GM12891 (cell line): Measurements from ENCODE around the gene AMFR.
"Not testable (repeated sequence)": the region's sequence is repeated elsewhere in the genome, so short reads cannot be mapped to it uniquely, and the experiment has no call there.

Experiments
- DNase-seq: peaks from one replicate; pipeline ENCODE4 v3.0.0; 2011; ENCODE audit warnings: low spot score; ENCODE audit not compliant: insufficient read length
- FAIRE-seq: peaks from 2 replicates; lab custom pipeline; 2011; peaks lifted over from hg19 to GRCh38; lab: Jason Lieb, UNC
- PAX5 ChIP-seq: IDR thresholded peaks from 2 replicates; pipeline ENCODE4 v1.6.1; 2011; ENCODE audit warnings: low read length, moderate library complexity, mild to moderate bottlenecking; ENCODE audit not compliant: insufficient read depth, severe bottlenecking
- POLR2A ChIP-seq: IDR thresholded peaks from 2 replicates; pipeline ENCODE4 v1.6.1; 2011; ENCODE audit warnings: low read depth, low read length, control low read depth
- POLR2AphosphoS5 ChIP-seq: IDR thresholded peaks from 2 replicates; pipeline ENCODE4 v1.6.1; 2011; ENCODE audit warnings: low read depth, low read length, control low read depth
- POU2F2 ChIP-seq: IDR thresholded peaks from 2 replicates; pipeline ENCODE4 v1.6.1; 2011; ENCODE audit warnings: low read depth, mild to moderate bottlenecking, control low read depth, low read length, moderate library complexity
- SPI1 ChIP-seq: IDR thresholded peaks from 2 replicates; pipeline ENCODE4 v1.6.1; 2011; ENCODE audit warnings: low read depth, low read length, control low read depth
- TAF1 ChIP-seq: IDR thresholded peaks from 2 replicates; pipeline ENCODE4 v1.6.1; 2011; ENCODE audit warnings: low read depth, low read length, control low read depth

Gene AMFR

GRCh38 chr16:56399486-56399885 is 25.9 kb downstream of the AMFR start:
- FAIRE-seq: no peak
- no peak for TF ChIP-seq POU2F2
- no peak for TF ChIP-seq PAX5
- TF ChIP-seq POLR2AphosphoS5: no peak
- TF ChIP-seq POLR2A: no peak
- TF ChIP-seq TAF1: no peak
- no peak for TF ChIP-seq SPI1
- DNase-seq: no peak

GRCh38 chr16:56399047-56399446 is 26.3 kb downstream of the AMFR start:
- DNase-seq (no peak), FAIRE-seq (no peak)
- TF ChIP-seq POU2F2 (no peak), SPI1 (no peak), POLR2AphosphoS5 (no peak), POLR2A (no peak), TAF1 (no peak), PAX5 (no peak)

GRCh38 chr16:56396724-56397123 is 28.6 kb downstream of the AMFR start:
- not testable (repeated sequence) for DNase-seq, FAIRE-seq

- DNase-seq (no peak), FAIRE-seq (no peak)
- TF ChIP-seq PAX5 (no peak), POLR2A (no peak), POU2F2 (no peak), TAF1 (no peak), SPI1 (no peak), POLR2AphosphoS5 (no peak)
Measured at GRCh38 chr16:56389554-56389953, 35.8 kb downstream of the AMFR start.

GRCh38 chr16:56388209-56388608 is 37.1 kb downstream of the AMFR start:
- no peak for FAIRE-seq
- TF ChIP-seq SPI1: no peak
- TF ChIP-seq PAX5: no peak
- TF ChIP-seq POLR2AphosphoS5: no peak
- no peak for TF ChIP-seq POU2F2
- TF ChIP-seq POLR2A: no peak
- TF ChIP-seq TAF1: no peak
- no peak for DNase-seq

GRCh38 chr16:56387396-56387795 is 37.9 kb downstream of the AMFR start:
- FAIRE-seq (no peak), DNase-seq (no peak)
- TF ChIP-seq POU2F2 (no peak), SPI1 (no peak), POLR2AphosphoS5 (no peak), POLR2A (no peak), TAF1 (no peak), PAX5 (no peak)

- no peak for FAIRE-seq
- DNase-seq: no peak
- TF ChIP-seq POLR2A (no peak), POU2F2 (no peak), PAX5 (no peak), SPI1 (no peak), POLR2AphosphoS5 (no peak), TAF1 (no peak)
Measured at GRCh38 chr16:56384074-56384721, 41.1 kb downstream of the AMFR start.

GRCh38 chr16:56382901-56383355 is 42.4 kb downstream of the AMFR start:
- DNase-seq (no peak), FAIRE-seq (no peak)
- TF ChIP-seq SPI1 (no peak), TAF1 (no peak), POLR2A (no peak), POU2F2 (no peak), POLR2AphosphoS5 (no peak), PAX5 (no peak)

GRCh38 chr16:56382459-56382858 is 42.9 kb downstream of the AMFR start:
- no peak for DNase-seq
- no peak for FAIRE-seq
- TF ChIP-seq SPI1 (no peak), POLR2AphosphoS5 (no peak)

GRCh38 chr16:56380778-56381485 is 44.4 kb downstream of the AMFR start:
- not testable (repeated sequence) for FAIRE-seq, DNase-seq

GRCh38 chr16:56379044-56379443 is 46.3 kb downstream of the AMFR start:
- not testable (repeated sequence) for FAIRE-seq, DNase-seq

GRCh38 chr16:56375792-56376191 is 49.6 kb downstream of the AMFR start:
- DNase-seq, FAIRE-seq: not testable (repeated sequence)
